NCI-H2227 (cell line): ENCODE measurements around the gene PAPLN.

Experiments
- DNase-seq: peaks from one replicate; lab custom pipeline; 2025; ENCODE audit not compliant: unreplicated experiment; lab: John Stamatoyannopoulos, UW

The PAPLN gene

DNA sequence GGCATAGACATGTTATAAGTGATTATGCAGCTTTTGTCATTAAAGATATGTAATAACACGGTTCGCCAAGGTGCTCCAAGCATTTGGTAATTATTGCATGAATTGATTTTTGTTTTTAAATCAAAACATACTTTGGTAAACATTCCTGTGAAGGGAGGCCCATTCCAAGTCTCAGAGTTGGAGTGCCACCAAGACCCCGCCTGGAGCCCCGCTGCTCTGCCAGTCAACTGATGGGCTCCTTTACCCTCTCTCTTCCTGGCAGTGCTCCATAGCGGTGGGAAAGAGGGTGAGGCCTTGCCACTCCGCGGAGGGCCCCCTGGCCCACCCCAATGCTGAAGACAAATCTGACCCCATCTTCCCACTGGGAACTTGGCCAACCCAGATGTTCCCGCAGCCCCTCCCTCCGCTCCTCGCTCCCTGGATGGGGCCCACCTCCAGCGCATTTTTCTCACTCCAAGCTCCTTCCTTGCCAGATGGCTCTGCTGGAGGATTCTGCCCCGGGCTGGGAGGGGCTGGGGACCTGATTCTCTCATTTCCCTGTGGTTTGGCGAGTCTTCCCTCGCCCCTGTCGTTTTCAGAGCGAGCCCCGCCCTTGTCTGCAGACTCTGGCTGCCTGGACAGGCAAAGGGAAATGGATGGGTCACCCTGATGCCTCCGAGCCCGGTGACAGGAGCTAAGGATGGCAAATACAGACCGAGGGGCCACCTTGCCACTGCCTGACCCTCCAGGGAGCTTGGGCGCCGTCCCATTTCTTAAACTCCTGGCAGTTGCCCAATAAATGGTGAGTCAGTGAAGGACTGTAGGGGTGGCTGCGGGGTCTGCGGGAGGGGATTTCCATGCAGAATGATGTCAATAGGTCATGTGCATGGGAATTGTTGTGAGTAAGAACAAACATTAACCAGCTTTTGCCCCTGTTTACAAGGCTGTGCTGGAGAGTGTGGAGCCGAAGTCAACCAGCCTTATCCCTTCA is 9.2 kb upstream of the PAPLN start:
- DNase-seq = peak; percentile 82

DNA sequence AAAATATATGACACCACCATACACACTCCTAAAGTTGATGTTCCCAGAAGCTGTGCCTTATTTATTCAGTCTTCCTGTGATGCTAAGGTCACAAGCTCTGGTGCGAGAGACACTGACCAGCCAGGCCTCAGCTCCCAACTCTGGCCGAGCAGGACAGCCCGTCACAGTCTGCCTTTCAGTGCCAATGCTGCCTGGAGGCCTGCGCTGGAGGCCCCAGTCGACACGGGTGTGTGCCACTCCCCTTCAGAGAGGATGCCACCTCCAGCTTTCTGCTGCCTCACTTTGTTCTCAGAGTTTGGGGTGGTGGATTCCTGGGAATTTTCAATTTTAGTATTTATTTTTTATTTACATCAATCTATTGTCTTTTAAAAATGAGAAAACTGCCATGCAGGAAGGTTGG is 7.3 kb upstream of the PAPLN start:
- no peak for DNase-seq

GRCh38 chr14:73231981-73232851 is 5.1 kb upstream of the PAPLN start:
- DNase-seq = peak; percentile 17

- peak; percentile 29 for DNase-seq
These were observed 4.3 kb upstream of the PAPLN start for GRCh38 chr14:73232984-73233383.

- DNase-seq = no peak
These were observed 3.7 kb upstream of the PAPLN start for GRCh38 chr14:73233564-73233963.

GRCh38 chr14:73234029-73234428 is 3.3 kb upstream of the PAPLN start:
- no peak for DNase-seq

- no peak for DNase-seq
These were observed 2.5 kb upstream of the PAPLN start for GRCh38 chr14:73234586-73235394.

DNA sequence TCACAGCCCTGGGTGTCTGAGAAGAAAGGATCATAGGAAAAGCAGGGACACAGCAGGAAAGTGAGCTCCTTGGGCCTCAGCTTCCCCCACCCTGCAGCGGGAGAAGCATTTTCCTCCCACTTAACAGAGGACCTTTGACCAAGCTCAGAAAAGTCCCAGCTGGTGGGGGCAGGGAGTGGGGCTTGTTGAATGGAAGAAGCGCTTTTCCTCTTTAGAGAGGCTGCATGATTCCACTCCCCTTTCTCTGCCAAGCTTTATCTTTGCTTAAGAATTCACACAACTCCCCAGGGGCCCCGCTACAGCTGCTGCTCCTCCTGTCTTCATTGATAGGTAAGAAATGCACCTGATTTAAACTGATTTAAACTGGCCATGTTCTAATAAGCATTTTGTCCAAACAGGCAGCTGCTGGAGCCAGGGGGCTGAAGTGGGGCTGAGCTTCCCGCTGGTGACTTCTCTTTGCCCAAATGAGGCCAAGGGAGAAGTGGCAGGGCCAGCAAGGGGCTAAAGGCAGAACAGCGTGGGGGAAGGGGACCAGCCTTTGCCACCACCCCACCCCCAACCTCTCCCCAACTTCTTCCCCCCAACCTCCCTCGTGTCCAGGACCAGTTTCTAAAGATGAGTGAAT is 1.7 kb upstream of the PAPLN start:
- peak; percentile 92 for DNase-seq

GRCh38 chr14:73236157-73236556 is 1.1 kb upstream of the PAPLN start:
- DNase-seq = peak; percentile 55

DNA sequence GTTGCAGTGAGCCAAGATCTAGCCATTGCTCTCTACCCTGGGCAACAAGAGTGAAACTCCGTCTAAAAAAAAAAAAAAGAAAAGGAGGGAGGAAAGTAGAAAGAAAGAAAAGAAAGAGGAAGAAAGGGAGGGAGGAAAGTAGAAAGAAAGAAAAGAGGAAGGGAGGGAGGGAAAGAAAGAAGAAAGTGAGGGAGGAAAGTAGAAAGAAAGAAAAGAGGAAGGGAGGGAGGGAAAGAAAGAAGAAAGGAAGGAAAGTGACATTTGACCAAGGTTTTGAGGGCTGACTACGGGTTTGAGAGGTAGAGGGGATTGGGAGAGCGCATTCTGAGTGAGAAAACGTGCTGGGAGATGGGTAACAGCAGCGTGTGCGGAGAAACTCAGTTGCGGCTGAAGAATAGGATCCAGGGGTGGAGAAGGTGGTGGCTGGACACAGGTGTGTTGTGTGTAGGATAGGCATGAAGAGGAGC is 521 bp upstream of the PAPLN start:
- peak; percentile 40 for DNase-seq

DNA sequence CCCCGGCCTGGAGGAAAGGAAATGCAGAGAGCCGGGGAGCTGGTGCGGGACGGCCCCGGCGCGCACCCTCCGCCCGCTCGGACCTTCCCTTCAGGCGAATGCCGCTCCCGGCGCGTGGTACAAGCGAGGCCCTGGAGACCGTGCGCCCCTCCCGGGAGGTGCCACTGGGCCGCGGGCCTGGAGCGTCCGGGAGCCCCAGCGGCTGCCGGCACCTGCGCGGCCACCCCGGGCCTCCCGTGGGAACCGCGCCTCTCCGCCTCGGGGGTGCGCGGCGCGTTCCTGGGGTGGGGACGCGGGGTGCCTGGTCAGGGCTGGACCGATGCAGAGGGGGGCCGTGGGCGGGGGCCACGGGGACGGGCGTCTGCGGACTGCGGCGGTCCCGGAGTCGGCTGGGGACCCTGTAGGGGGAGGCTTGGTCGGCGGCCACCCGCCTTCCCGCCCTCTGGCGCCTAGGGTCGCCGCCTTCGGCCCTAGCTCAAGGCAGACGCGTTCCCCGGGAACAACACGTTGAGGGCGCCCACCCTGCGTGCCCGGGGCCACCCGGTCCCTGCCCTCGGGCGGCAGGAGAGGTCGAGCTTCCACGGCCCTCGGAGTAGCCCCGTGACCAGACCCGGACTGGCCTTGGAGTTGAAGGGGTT is 599 bp downstream of the PAPLN start:
- peak; percentile 39 for DNase-seq

- DNase-seq = peak; percentile 18
These were observed 1.1 kb downstream of the PAPLN start for GRCh38 chr14:73238424-73238852.

- DNase-seq = no peak
These were observed 1.6 kb downstream of the PAPLN start for GRCh38 chr14:73238941-73239340.

DNA sequence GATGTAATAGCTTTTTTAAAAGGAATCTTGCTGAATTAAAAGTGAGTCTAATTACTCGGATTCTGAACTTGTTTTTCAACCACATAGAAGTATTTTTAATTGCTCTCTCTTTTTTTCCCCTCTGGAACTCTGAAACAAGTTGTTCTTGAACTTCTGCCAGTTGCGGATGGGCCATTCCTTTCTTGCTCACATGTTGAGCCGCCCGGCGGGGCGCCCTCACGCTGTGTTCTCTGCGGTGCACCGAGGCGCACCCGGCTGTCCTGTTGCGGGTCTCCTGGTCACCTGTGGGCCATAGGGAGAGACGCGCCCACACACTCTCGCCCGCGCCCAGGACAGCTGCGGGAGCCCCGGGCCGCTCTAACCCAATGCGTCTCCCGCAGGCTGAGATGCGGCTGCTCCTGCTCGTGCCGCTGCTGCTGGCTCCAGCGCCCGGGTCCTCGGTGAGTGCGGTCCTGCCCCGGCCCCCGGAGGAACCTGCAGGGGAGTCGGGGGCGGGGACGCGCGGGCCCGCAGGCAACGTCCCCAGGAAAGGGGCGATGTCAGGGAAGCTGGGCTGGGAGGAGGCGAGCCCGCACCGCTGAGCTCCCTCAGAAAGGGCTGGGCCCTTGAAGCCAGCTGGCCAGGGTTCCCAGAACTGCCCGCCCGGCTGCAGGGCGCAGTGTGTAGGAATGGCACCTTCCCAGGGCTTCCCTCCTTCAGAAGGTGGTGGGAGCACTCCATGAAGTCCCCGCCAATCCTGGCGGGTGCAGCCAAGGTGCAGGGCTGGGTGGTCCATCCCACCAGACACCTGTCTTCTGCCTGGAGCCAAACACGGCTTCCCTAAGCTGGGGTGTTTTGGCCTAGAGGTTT is 2.3 kb downstream of the PAPLN start:
- peak; percentile 17 for DNase-seq

DNA sequence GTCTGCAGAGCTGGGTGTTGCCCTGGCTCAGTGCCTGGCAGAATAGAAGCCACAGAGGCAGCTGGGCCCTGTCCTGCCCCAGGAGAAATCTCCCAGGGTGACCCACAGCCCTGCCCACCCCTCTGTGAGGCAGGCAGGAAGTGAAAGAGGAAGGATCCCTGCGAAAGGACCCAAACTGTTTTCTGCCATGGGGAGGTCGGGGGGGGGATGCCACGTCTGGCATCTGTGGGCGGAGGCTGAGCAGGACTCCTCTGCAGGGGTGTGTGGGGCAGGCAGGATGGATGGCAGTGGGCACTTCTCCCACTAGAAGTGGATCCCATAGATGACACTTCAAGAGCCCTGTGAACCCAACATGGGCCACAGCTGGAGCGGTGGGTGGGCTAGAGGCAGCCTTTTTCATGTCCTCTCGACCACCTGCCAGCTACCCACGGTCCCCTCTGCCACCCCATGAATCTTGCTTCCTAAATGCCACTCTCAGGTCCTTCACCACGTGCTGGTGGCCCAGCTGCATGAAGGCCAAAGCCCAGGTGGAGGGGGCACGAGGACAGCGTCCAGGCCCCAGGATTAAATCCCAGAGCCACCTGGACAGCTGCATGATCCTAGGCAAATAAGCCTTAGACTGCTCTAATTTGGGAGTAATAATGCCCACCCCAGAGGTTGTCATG is 3.6 kb downstream of the PAPLN start:
- DNase-seq = no peak

DNA sequence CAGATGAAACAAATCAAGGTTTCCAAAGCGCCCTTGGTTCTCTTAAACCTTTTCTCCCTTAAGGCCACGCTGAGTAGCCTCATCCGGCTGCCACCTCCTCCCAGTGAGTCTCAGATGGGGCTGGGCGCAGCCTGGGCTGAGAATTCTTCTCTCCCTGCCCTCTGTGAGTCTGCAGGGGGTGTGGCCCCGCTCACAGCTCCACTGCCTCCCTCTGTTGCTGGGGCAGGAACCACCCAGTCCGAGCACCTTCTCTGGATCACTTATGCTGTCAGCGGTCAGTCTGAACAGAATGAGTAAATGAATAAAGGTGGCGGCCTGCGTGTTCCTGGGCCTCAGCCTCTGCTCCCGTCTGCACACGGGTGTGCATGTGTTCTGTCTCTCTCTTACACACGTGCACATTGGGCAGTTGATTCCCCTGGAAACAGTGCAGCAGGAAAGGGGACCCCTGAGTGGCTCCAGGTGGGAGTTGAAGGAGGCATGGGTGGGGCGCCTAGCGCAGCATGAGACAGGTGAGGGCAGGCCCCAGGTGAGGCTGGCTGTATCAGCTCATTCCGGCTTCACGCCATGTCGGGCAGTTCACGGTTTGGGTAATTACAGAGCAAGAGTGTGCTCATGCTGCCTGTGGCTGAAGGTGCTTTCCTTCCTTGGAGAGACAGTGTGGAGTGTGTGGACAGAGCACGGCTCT is 4.3 kb downstream of the PAPLN start:
- no peak for DNase-seq

DNA sequence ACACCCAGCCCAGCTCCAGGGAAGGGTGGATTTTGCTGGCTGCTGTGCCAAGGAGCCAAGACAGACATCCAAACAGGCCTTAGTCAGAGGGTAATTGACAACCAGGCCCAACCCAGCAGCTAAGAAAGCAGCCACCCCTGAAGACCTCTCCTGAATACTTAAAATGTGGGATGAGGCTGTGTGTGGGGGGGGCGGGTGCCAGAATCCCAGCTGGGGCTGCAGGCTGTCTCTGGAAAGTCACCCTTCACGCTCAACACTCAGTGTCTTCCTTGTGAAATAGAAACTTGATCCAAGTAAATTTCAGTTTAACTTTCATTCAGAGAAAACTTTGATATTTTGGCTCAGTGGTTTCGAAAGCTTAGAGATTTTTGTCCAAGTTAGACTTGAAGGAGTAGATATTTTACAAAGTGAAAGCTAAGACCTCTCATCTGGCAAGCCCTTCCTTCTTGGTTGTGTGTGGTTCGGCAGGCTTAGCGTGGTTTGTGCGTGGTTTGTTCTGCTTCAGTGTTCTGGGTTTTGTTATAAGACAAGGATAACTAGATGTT is 5.1 kb downstream of the PAPLN start:
- DNase-seq = no peak

DNA sequence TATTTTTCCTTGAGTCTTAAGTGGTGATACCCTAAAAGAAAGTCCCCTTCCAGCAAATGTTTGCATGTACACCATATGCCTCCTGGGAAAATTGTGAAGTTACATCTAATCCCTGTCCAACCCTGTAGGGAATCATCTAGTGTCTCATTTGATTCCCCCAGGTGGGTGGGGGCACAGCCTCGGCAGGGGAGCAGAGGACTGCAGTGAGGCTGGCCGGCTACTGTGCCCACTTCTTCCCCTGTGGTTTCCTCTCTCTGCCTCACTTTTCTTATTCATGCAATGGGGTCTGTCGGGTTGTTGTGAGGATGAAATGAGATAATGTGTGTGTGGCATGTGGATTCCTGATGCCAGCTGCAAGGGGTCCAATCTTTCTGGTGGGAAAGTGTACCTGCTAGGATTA is 6.0 kb downstream of the PAPLN start:
- no peak for DNase-seq
